ENCODE data around the gene APOB. TPM values are rescaled to one million over a fixed set of nuclear protein-coding genes. Genes with fewer than 3 reads are reported as not detected.

The APOB gene
- total and polyA plus RNA-seq, 10 of the 15 experiments (the other 5 are each of a cell fraction or from before 2014, with no cell fraction given), result 1.4 TPM; not detected in 9

- no peak for ATAC-seq
- H3K4me3 ChIP-seq, result no peak overlapping the region
- no peaks in the 10 kb centered on the region for H3K36me3 ChIP-seq (ENCODE audit: control insufficient read depth in 2 of 2, insufficient read depth in 2 of 2, low read length in 1 of 2)
- ChIA-PET RAD21 (ENCODE audit: unreplicated experiment) (no interaction called here), CTCF (interaction anchor here (1.2 kb wide), 1 partner anchor 255 kb away, joined by 3 read pairs; no protein-coding TSS in a partner anchor), POLR2A (no interaction called here), SMC1A (ENCODE audit: uncharacterized antibody, unreplicated experiment) (no interaction called here)
- H3K27me3 ChIP-seq (replicated peaks in 1 of 2; ENCODE audit: control insufficient read depth in 2 of 2, insufficient read depth in 2 of 2, low read length in 1 of 2), result no peaks in the 10 kb centered on the region
- DNase-seq (ENCODE audit: low read depth, low spot score), result no peak
- TF ChIP-seq TCF7 (IDR thresholded peaks at IDR 0.05; ENCODE audit: borderline replicate concordance) (peak; percentile 23; the same call in 1 of the 2 replicates), NFXL1 (IDR thresholded peaks at IDR 0.05; ENCODE audit: borderline replicate concordance) (no peak), ZBED1 (IDR thresholded peaks at IDR 0.05; ENCODE audit: borderline replicate concordance) (no peak)
- 45% methylated on average over 15 of the region's 15 CpGs for WGBS (ENCODE audit: insufficient coverage, insufficient replicate concordance, low lambda C conversion rate, missing lambda C conversion rate)
- H3K4me1 ChIP-seq (ENCODE audit: control insufficient read depth, insufficient read depth, low read length), result no peaks in the 10 kb centered on the region
- no peaks in the 10 kb centered on the region for H3K9me3 ChIP-seq (replicated peaks; ENCODE audit: control insufficient read depth, insufficient read depth, low read length)
- no peak overlapping the region for H3K9ac ChIP-seq (ENCODE audit: control insufficient read depth, insufficient read depth, low read length)
- H4K20me1 ChIP-seq (ENCODE audit: control insufficient read depth, insufficient read depth), result no peaks in the 10 kb centered on the region
- in situ Hi-C loops (cut with MboI), result no loop called here
- no peaks in the 10 kb centered on the region for H3K79me2 ChIP-seq (ENCODE audit: control insufficient read depth, insufficient read depth, low read length)
- no peak overlapping the region for H3K4me2 ChIP-seq (ENCODE audit: control insufficient read depth, insufficient read depth)
- H2AFZ ChIP-seq (ENCODE audit: control insufficient read depth, low read depth, low read length), result no peak overlapping the region
- no peak overlapping the region for H3K27ac ChIP-seq (ENCODE audit: control insufficient read depth, insufficient read depth)
- intact Hi-C loops (cut with micrococcal nuclease; ENCODE audit: unreplicated experiment), result no loop called here
- no TSS peak for BruUV-seq (replicated peaks)
- FAIRE-seq, result no peak
Measured at GRCh38 chr2:21036708-21037670, 6.9 kb downstream of the APOB start.

- H3K4me3 ChIP-seq, result no peak overlapping the region
- ATAC-seq, result no peak
- no peak overlapping the region for H3K9ac ChIP-seq (ENCODE audit: control insufficient read depth, insufficient read depth, low read length)
- no peaks in the 10 kb centered on the region for H3K36me3 ChIP-seq (ENCODE audit: control insufficient read depth in 2 of 2, insufficient read depth in 2 of 2, low read length in 1 of 2)
- no peaks in the 10 kb centered on the region for H4K20me1 ChIP-seq (ENCODE audit: control insufficient read depth, insufficient read depth)
- FAIRE-seq, result no peak
- no peak for DNase-seq (ENCODE audit: low read depth, low spot score)
- ChIA-PET POLR2A (no interaction called here), RAD21 (ENCODE audit: unreplicated experiment) (no interaction called here), CTCF (no interaction called here), SMC1A (ENCODE audit: uncharacterized antibody, unreplicated experiment) (no interaction called here)
- no peak overlapping the region for H3K4me2 ChIP-seq (ENCODE audit: control insufficient read depth, insufficient read depth)
- H3K79me2 ChIP-seq (ENCODE audit: control insufficient read depth, insufficient read depth, low read length), result no peaks in the 10 kb centered on the region
- intact Hi-C loops (cut with micrococcal nuclease; ENCODE audit: unreplicated experiment) (no loop called here), in situ Hi-C loops (cut with MboI) (no loop called here)
- H3K27ac ChIP-seq (ENCODE audit: control insufficient read depth, insufficient read depth), result no peak overlapping the region
- H3K27me3 ChIP-seq (replicated peaks in 1 of 2; ENCODE audit: control insufficient read depth in 2 of 2, insufficient read depth in 2 of 2, low read length in 1 of 2), result no peaks in the 10 kb centered on the region
- 41% methylated on average over 4 of the region's 4 CpGs for WGBS (ENCODE audit: insufficient coverage, insufficient replicate concordance, low lambda C conversion rate, missing lambda C conversion rate)
- no peaks in the 10 kb centered on the region for H3K9me3 ChIP-seq (replicated peaks; ENCODE audit: control insufficient read depth, insufficient read depth, low read length)
- H3K4me1 ChIP-seq (ENCODE audit: control insufficient read depth, insufficient read depth, low read length), result no peaks in the 10 kb centered on the region
- BruUV-seq (replicated peaks), result no TSS peak
- no peak overlapping the region for H2AFZ ChIP-seq (ENCODE audit: control insufficient read depth, low read depth, low read length)
- no peak for TF ChIP-seq E2F8 (IDR thresholded peaks at IDR 0.05; ENCODE audit: low read depth, partially characterized antibody)
- no peak for TF ChIP-seq SUPT20H (IDR thresholded peaks at IDR 0.05; ENCODE audit: borderline replicate concordance, control insufficient read depth, low read depth, low read length)
- TF ChIP-seq MAX (IDR thresholded peaks at IDR 0.05; ENCODE audit: low read depth, low read length), result no peak
- no peak for TF ChIP-seq IKZF1 (conservative IDR thresholded peaks at IDR 0.05)
Measured at GRCh38 chr2:21035974-21036707, 7.7 kb downstream of the APOB start.
